GM21723 (cell line): Measurements from ENCODE around the gene ACOXL.

Experiments
- ATAC-seq: cut with Tn5 transposase; IDR thresholded peaks from one replicate; pipeline ENCODE4 v1.9.1; 2021; ENCODE audit warnings: mild to moderate bottlenecking, moderate library complexity; ENCODE audit not compliant: unreplicated experiment

ACOXL gene

GRCh38 chr2:110904779-110905148, 172.4 kb downstream of the ACOXL start:
- no peak for ATAC-seq

- ATAC-seq: no peak
These were observed 172.8 kb downstream of the ACOXL start for GRCh38 chr2:110905217-110905616.

GRCh38 chr2:110906613-110907298, 174.4 kb downstream of the ACOXL start:
- no peak for ATAC-seq

GRCh38 chr2:110909501-110909900, 177.1 kb downstream of the ACOXL start:
- no peak for ATAC-seq

- ATAC-seq: no peak
These were observed 178.1 kb downstream of the ACOXL start for GRCh38 chr2:110910423-110910822.

- no peak for ATAC-seq
These were observed 187.4 kb downstream of the ACOXL start for GRCh38 chr2:110919738-110920137.

- no peak for ATAC-seq
These were observed 193.1 kb downstream of the ACOXL start for GRCh38 chr2:110925479-110925878.

GRCh38 chr2:110927526-110927925, 195.2 kb downstream of the ACOXL start:
- ATAC-seq: no peak

GRCh38 chr2:110929528-110929927, 197.2 kb downstream of the ACOXL start:
- ATAC-seq: no peak

GRCh38 chr2:110931648-110932047, 199.3 kb downstream of the ACOXL start:
- ATAC-seq: no peak

GRCh38 chr2:110933420-110933819, 201.0 kb downstream of the ACOXL start:
- no peak for ATAC-seq

- no peak for ATAC-seq
These were observed 202.6 kb downstream of the ACOXL start for GRCh38 chr2:110934948-110935347.

GRCh38 chr2:110940376-110940910, 208.1 kb downstream of the ACOXL start:
- ATAC-seq: no peak

GRCh38 chr2:110941226-110941625, 208.9 kb downstream of the ACOXL start:
- ATAC-seq: no peak

GRCh38 chr2:110943070-110943634, 210.8 kb downstream of the ACOXL start:
- no peak for ATAC-seq

GRCh38 chr2:110946902-110947301, 214.5 kb downstream of the ACOXL start:
- ATAC-seq: no peak

- no peak for ATAC-seq
These were observed 215.8 kb downstream of the ACOXL start for GRCh38 chr2:110948027-110948674.

- ATAC-seq: no peak
These were observed 217.9 kb downstream of the ACOXL start for GRCh38 chr2:110950281-110950680.

- no peak for ATAC-seq
These were observed 222.7 kb downstream of the ACOXL start for GRCh38 chr2:110955045-110955444.

- no peak for ATAC-seq
These were observed 223.2 kb downstream of the ACOXL start for GRCh38 chr2:110955556-110955955.

- ATAC-seq: no peak
These were observed 224.9 kb downstream of the ACOXL start for GRCh38 chr2:110957293-110957692.
